Loucy (cell line): ENCODE results near the gene PCCA.

Source experiments
- CTCF ChIP-seq: fragments of 200-600 bp; sonication (generic); conservative IDR thresholded peaks from 2 replicates; pipeline ENCODE4 v1.5.1; 2014; ENCODE audit warnings: mild to moderate bottlenecking, antibody characterized with exemption, low read length
- EZH2phosphoT487 ChIP-seq: fragments of 200-600 bp; IDR thresholded peaks from 2 replicates; pipeline ENCODE4 v1.6.1; 2018; ENCODE audit warnings: antibody characterized with exemption, mild to moderate bottlenecking, moderate library complexity, borderline replicate concordance

- TF ChIP-seq CTCF (no peak), EZH2phosphoT487 (no peak)
Observed at GRCh38 chr13:100234524-100235136, 145.7 kb downstream of the PCCA start.
